HG03442 (cell line): ENCODE results near the gene DIP2B.
A peak's percentile ranks its signal among the peaks of the same experiment; 100 is the strongest.
"Not testable (repeated sequence)": the region's sequence is repeated elsewhere in the genome, so short reads cannot be mapped to it uniquely, and the experiment has no call there.

Experiments
- ATAC-seq: cut with Tn5 transposase; IDR thresholded peaks from one replicate; pipeline ENCODE4 v1.9.1; 2021; ENCODE audit warnings: mild to moderate bottlenecking, moderate library complexity; ENCODE audit not compliant: unreplicated experiment

The DIP2B gene

DNA sequence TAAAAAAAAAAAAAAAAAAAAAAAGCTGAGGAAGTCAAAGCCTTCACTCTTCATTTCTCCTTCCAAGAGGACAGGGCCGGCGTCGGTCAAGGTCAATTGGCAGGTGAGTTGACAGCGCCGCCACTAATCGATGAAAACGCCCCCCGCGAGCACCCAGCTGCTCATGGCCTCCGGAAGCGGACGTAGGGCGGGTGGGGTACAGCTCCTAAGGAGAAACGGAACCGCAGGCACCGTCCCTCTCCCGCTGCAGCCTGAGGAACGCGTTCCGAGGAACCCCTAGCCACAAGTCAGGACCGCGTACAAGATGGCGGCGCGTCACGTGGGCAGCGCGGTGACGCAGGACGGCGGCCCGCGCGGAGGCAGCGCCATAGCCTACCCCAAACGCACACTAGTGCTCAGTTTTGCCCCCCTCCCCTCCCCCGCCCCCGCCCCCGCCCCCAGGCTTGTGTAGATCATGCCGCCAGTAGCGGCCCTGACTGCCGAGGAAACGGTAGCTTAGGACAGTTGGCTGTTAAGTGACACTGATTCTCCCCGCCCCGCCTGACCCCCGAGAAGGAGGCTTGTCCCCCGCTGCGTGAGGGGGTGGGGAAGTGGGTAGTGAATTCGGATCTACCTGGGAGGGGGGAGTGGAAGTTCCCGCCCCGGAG lies 259.0 kb downstream of the DIP2B start, which contains the start of gene ATF1:
Gene ATF1, plus strand, starts transcription at position 463 of the 647 bp plus-strand sequence. CDS start 16,045 bp downstream, outside the sequence.
- peak; percentile 77 for ATAC-seq

DNA sequence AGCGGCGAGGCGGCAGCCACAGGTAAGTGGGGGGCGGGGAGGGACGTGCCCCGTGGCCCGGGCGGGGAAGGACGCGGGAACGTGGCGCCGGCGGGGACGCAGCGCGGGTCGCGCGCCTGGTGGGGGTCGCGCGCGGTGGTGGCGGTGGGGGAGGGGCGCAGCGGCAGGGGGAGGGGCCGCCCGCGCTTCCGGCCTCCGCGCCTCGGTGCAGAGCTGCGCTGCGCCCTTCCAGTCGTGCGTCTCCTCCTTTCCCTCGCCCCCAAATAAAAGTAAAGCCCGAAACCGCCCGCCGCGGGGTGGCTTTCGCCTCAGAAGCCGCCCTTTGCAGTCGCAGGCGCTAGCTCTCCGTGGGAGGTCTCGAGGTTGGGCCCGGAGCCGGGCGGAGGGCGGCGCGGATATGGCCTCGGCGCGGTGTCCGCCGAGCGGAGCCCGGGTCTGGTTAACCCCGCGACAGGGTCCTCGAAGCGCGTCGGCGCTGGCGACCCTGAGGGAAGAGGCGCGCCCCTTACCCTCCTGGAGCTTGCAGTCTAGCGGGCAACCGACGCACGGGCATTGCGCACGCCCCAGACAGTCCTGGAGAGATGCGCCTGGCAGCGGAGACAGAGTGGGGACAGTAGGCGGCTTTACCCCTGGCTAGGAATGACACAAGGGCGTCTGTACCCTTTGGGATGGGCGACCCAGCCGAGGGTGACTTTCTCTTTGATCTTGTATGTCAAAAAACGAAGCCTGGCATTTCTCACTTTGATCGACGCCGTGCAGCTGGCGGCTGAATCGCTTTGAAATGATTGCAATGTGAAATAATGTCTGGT lies 259.7 kb downstream of the DIP2B start:
- ATAC-seq: peak; percentile 33

DNA sequence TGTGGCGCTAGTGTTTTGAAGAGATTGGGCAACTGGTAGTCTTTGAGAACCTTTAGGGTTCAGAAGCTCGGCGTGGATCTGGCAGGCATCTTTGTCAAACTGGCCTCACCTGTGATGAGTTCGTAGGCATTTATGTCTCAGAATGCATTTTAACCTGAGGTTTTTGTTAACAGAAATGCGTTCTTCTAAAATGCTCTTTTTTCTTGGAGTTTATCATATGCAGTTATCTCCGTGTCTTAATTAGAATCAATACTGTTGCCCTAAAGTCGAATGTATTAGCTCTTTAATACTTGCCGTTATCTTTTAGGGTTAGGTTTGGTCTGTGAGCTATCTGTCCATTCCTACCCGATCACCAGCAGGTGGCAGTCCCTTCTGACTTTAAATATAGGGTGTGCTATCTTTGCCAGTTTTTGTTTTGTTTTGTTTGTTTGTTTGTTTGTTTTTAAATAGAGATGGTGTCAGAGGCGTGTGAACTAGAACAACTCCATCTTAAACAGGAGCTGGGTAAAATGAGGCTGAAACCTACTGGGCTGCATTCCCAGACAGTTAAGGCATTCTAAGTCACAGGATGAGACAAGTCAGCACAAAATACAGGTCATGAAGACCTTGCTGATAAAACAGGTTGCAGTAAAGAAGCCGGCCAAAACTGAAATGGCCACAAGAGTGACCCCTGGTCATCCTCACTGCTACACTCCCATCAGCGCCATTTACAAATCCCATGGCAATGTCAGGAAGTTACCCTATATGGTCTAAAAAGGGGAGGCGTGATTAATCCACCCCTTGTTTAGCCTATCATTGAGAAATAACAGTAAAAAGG lies 260.5 kb downstream of the DIP2B start:
- no peak for ATAC-seq

DNA sequence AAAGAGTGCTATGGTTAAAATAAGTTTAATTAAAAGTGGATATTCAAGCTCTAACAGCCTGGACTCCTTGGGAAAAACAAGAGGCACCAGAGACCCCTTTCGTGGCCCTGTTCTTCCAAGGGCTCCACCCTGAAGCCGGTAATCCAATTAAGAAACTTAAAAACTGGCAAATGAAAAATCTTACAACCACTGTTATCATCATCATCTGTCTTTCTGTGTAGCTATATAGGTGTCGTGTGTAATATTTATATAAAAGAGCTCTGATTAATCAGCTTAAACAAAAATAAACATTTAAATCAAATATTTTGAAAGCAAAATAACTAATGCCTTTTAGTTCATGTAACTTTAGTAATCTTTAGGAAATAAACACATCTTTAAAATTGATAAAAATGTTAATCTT lies 263.6 kb downstream of the DIP2B start:
- no peak for ATAC-seq

DNA sequence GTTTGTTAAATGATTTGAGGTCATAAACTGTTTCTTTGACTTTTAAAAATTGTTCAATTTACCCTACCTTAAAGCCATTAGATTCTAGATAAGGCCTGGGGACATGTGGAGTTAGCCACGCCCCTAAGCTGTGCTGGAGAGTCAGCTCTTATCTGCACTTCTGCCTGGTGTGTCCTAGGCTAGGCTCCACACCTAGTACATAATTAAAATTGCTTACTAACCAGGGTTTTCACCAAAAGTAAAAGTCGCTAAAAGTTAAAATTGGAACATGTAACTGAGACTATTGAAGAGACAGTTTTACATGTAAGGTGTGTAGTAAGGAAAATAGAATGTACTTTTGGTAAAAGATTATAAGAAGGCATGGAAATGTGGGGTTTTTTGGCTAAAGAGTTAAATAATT lies 264.0 kb downstream of the DIP2B start:
- not testable (repeated sequence) for ATAC-seq

DNA sequence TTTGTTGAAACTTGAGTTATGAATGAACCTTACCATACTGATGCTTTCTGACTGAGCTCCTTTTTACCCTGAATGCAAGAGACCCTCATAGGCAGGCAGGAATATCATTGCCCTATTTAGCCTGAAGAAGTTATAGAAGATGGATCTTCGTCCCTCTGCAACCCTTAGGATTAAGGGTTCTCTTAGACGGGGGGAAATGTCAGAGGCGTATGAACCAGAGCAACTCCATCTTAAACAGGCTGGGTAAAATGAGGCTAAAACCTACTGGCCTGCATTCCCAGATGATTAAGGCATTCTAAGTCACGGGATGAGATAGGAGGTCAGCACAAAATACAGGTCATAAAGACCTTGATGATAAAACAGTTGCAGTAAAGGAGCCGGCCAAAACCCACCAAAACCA lies 266.6 kb downstream of the DIP2B start:
- ATAC-seq: no peak

DNA sequence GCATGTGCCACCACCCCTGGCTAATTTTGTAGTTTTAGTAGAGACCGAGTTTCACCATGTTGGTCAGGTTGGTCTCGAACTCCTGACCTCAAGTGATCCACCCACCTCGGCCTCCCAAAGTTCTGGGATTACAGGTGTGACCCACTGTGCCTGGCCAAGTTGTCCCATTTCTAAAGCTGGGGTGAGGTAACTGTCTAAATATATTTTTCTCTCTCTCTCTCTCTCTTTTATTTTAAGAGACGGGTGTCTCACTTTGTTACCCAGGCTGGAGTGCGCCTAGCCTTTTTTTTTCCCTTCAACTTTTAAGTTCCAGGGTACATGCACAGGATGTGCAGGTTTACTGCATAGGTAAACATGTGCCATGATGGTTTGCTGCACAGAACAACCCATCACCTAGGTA lies 267.7 kb downstream of the DIP2B start:
- no peak for ATAC-seq

DNA sequence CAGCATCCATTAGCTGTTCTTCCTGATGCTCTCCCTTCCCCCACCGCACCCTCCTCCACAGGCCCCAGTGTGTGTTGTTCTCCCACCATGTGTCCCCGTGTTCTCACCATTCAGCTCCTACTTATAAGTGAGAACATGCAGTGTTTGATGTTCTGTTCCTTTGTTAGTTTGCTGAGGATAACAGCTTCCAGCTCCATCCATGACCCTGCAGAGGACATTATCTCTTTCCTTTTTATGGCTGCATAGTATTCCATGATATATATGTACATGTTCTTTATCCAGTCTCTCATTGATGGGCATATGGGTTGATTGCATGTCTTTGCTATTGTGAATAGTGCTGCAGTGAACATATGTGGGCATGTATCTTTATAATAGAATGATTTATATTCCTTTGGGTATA lies 268.1 kb downstream of the DIP2B start:
- no peak for ATAC-seq

DNA sequence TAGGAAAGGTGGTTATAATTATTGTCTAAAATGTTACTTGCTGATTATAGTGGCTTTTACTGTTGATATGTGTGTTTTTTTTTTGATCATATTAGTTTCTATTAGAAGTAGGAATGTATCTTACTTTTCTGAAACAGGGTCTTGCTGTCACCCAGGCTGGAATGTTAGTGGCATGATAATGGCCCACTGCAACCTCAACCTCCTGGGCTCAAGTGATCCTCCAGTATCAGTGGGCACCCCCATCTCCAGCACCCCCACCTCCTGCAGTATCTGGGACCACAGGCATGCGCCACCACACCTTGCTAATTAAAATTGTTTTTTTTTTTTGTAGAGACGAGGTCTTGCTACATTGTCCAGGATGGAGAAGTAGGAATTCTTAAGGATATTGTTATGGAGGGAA lies 270.5 kb downstream of the DIP2B start:
- no peak for ATAC-seq

DNA sequence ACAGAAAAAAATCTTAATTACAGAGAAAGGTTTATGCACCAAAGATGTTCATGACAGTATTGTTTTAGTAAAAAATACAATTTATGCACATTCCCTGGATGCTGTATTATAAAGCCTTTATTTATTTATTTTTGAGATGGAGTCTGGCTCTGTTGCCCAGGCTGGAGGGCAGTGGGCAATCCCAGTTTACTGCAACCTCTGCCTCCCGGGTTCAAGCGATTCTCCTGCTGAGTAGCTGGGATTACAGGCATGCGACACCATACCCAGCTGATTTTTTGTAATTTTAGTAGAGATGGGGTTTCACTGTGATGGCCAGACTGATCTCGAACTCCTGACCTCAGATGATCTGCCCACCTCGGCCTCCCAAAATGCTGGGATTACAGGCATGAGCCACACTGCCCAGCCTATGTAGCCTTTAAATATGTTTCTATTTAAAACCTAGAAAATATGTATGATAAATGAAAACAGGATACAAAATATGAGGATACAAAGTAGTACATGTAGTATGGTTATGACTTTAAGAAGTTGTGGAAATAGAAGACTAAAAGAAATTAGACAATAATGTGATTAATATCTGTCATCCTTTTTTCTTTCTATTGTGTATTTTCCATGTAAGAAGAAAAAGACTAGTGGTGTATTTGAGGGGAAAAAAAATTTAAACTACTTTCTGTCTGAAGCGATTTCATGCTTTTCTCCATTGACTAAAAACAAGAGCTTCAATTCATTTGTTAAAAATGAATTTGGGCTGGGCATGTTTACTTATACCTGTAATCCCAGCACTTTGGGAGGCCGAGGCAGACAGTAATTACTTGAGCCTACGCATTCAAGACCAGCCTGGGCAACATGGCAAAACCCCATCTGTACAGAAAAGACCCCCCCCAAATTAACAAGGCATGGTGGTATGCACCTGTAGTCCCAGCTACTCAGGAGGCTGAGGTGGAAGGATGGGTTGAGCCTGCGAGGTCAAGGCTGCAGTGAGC lies 272.3 kb downstream of the DIP2B start:
- ATAC-seq: no peak

DNA sequence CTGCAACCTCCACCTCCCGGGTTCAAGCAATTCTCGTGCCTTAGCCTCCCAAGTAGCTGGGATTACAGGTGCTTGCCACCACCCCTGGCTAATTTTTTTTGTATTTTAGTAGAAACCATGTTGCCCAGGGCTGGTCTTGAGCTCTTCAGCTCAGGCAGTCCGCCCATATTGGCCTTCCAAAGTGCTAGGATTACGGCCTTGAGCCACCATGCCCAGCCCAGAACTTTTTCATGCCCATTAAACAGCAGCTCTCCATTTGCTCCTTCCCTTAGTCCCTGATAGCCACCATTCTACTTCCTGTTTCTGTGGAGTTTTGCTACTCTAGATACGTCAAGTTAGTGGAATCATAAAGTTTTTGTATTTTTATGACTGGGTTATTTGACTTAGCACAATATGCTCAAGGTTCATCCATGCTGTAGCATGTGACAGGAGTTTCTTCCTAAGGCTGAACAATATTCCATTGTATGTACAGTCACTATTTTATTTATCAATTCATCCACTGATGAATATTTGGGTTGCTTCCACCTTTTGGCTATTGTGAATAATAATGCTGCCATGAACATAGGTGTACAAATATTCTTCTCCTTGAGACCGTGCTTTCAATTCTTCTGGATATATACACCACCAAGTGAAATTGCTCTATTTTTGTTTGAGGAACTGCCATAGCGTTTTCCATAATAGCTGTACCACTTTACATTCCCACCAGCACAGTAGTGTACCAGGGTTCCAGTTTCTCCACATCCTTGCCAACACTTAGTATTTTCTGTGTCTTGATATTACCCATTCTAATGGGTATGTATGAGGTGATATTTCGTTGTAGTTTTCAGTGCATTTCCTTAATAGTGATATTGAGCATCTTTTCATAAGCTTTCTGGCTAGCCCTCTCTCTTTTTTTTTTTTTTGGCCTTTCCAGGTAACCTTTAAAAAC lies 274.1 kb downstream of the DIP2B start:
- ATAC-seq: no peak

DNA sequence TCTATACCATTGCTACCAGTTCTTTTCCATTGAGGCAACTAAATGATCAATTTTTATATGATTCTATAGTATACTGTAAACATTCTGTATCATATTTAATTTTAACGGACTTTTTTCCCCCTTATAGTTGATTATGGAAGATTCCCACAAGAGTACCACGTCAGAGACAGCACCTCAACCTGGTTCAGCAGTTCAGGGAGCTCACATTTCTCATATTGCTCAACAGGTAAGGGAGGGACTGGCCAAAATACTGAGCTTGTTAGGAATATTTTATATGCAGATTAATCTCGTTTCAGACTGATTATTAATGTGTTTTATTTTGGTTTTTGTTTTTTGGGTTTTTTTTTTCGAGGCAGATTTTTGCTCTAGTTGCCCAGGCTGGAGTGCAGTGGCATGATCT lies 275.2 kb downstream of the DIP2B start:
- no peak for ATAC-seq

DNA sequence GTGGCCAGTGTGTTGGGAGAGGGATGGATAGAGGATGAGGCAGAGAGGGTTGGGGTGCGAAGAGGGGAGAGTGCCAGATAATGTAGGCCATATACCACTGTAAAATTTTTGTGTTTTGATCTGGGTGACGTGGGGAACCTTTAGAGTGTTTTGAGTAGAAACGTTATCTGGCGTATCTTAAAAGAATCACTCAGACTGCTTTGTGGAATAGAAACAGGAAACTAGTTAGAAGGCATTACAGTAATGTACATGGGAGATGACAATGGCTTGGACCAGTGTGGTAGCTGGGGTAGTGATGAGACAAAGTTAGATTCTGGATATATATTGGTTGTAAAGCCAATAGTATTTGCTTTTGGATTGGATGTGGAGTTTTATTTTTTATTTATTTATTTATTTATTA lies 279.7 kb downstream of the DIP2B start:
- ATAC-seq: no peak

DNA sequence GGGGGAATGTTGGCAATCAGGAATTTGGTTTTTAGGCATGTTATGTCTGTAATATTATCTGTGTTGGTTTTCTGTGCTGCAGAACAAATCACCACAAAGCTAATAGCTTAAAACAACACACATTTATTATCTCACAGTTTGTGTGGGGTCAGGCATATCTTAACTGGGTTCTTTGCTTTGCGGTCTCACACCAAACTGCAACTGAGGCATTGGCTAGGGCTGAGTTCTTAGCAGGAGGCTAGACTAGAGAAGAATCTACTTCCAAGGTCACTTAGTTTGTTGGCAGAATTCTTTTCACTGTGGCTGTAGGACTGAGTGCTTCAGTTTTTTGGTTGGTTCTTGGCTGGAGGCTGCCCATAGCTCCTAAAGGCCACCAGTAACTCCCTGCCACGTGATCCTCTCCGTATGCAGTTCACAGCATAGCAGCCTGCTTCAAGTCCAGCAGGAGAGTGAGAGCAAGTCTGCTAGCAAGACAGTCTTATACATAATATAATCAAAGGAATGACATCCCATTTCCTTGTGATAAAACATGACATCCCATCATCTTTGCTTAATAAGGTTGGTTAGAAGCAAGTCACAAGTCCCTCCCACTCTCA lies 280.7 kb downstream of the DIP2B start:
- ATAC-seq: no peak

DNA sequence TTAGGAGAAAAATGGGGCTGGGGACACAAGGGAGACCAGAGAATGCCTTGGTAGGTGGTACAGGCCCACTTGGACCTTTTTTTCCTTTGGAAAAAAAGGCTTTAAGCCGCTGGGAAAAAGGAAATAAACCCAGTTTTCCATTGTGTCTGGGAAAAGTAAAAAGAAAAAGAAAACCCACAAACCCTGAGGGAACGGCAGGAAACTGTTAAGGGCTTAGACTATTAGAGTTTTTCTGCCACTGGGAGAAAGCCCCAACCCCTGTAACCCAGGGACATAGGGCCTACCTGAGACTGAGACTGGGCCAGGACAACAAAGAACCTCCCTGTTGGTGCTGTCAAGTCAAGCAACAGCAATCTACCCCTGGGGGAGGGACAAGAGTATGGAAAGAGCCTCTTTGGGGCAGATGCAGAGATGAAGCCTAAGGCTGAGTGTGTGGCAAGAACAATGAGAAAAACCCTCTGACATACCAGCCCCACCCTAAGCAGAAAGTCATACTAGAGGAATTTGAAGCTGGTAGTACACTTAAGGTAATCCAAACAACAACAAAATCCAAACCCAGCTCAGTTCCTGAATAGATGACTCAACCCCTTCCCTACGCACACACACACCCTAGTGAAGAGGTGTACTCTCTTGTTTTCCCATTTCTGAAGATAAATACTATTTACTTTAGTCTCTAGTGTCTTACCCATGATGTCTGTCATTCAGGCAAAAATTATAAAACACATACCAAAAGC lies 281.9 kb downstream of the DIP2B start:
- no peak for ATAC-seq

DNA sequence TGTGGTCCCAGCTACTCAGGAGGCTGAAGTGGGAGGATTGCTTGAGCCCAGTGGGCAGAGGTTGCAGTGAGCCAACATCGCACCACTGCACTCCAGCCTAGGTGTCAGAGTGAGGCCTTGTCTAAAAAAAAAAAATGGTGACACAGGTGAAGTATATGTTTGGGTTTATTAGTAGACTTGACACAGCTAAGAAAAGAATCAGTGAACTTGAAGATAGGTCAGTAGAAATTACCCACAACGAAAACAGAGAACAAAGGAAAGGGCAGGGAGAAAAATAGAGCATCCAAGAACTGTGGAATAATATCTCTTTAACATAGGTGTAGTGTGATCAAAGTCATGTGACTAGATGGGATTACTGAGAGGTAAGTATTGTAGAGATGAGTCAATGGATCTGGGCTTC lies 282.8 kb downstream of the DIP2B start:
- no peak for ATAC-seq

DNA sequence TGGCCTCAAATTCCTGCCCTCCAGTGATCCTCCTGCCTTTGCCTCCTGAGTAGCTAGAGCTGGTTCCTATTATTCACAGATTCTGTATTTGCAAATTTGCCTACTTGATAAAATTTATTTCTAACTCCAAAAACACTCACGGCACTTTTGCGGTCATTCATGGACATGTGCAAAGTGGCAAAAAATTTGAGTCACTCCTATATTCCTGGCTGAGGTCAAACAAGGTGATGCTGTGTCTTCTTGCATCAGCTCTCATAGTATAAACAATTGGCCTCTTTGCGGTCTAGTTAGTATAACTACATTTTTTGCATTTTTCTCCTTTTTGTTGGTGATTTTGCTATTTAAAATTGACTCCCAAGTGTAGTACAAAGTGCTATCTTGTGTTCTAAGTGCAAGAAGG lies 283.8 kb downstream of the DIP2B start:
- no peak for ATAC-seq

DNA sequence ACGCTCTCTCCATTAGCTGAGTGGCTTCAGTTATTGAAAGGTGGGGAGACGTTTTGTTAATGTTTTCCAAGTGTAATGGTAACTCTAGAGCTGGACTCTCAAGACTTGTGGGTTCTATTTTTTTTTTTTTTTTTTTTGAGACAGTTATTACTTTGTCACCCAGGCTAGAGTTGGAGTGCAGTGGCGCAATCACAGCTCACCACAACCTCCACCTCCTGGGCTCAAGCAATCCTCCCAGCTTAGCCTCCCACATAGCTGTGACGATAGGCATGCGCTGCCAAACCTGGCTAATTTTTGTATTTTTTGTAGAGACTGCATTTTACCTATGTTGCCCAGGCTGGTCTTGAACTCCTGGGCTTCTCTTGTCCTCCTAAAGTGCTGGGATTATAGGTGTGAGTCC lies 285.3 kb downstream of the DIP2B start:
- no peak for ATAC-seq
